HG03045 (cell line): ENCODE measurements around the gene TEX38.
A peak's percentile ranks its signal among the peaks of the same experiment; 100 is the strongest.
"Not testable (repeated sequence)": the region's sequence is repeated elsewhere in the genome, so short reads cannot be mapped to it uniquely, and the experiment has no call there.

ENCODE experiments used
- ATAC-seq: cut with Tn5 transposase; IDR thresholded peaks from one replicate; pipeline ENCODE4 v1.9.1; 2021; ENCODE audit warnings: mild to moderate bottlenecking, moderate library complexity; ENCODE audit not compliant: unreplicated experiment

The TEX38 gene

GRCh38 chr1:46654698-46655097 is 17.0 kb upstream of the TEX38 start:
- ATAC-seq: not testable (repeated sequence)

GRCh38 chr1:46655848-46656247 is 15.8 kb upstream of the TEX38 start:
- ATAC-seq: no peak

GRCh38 chr1:46656643-46657042 is 15.0 kb upstream of the TEX38 start:
- no peak for ATAC-seq

GRCh38 chr1:46657775-46658174 is 13.9 kb upstream of the TEX38 start:
- no peak for ATAC-seq

- ATAC-seq: no peak
These were observed 12.3 kb upstream of the TEX38 start for GRCh38 chr1:46659307-46659870.

GRCh38 chr1:46660116-46660515 is 11.5 kb upstream of the TEX38 start:
- peak; percentile 77 for ATAC-seq

- ATAC-seq: not testable (repeated sequence)
These were observed 8.7 kb upstream of the TEX38 start for GRCh38 chr1:46662919-46663318.

GRCh38 chr1:46665983-46666382 is 5.7 kb upstream of the TEX38 start:
- no peak for ATAC-seq

- peak; percentile 79 for ATAC-seq
These were observed 3.6 kb upstream of the TEX38 start, which contains the start of gene ATPAF1 for GRCh38 chr1:46667782-46668760. Gene ATPAF1, minus strand, starts transcription at chr1:46668364. Its CDS starts 42 bp downstream, at chr1:46668322.

GRCh38 chr1:46670134-46670533 is 1.5 kb upstream of the TEX38 start:
- no peak for ATAC-seq

- ATAC-seq: no peak
These were observed 1.0 kb downstream of the TEX38 start for GRCh38 chr1:46672696-46673095.

- no peak for ATAC-seq
These were observed 2.1 kb downstream of the TEX38 start for GRCh38 chr1:46673749-46674182.

GRCh38 chr1:46675549-46676314 is 4.1 kb downstream of the TEX38 start:
- ATAC-seq: peak; percentile 77

- ATAC-seq: no peak
These were observed 4.9 kb downstream of the TEX38 start for GRCh38 chr1:46676531-46676930.

- ATAC-seq: no peak
These were observed 5.7 kb downstream of the TEX38 start for GRCh38 chr1:46677339-46677738.

- no peak for ATAC-seq
These were observed 8.3 kb downstream of the TEX38 start for GRCh38 chr1:46679789-46680573.

- no peak for ATAC-seq
These were observed 9.8 kb downstream of the TEX38 start for GRCh38 chr1:46681333-46682034.

GRCh38 chr1:46682064-46682463 is 10.4 kb downstream of the TEX38 start:
- ATAC-seq: no peak

GRCh38 chr1:46684670-46685069 is 13.0 kb downstream of the TEX38 start:
- no peak for ATAC-seq

GRCh38 chr1:46686255-46686654 is 14.6 kb downstream of the TEX38 start:
- ATAC-seq: no peak
